ENCODE data around the gene POLR2J3.
"Not testable (repeated sequence)": the region's sequence is repeated elsewhere in the genome, so short reads cannot be mapped to it uniquely, and the experiment has no call there.

The POLR2J3 gene

DNA sequence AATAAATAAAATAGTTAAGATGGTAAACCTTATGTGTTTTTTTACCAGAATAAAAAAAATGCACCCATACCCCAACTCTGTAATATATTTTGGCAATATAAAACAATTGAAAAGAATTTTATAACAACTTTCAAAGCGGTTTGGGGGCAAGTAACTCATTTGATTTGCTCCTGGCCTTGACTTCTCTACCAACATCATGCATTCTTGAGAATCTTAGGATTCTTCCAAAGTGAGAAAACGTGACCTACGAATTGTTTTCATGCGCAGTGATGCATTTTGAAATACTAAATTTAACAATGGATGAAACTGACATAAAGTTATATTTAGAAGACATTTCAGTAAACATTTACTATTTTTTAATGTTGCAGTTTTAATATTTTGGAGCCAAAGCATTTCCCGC is 51.6 kb downstream of the POLR2J3 start:
- DNase-seq (ENCODE audit: low spot score), result not testable (repeated sequence)

DNA sequence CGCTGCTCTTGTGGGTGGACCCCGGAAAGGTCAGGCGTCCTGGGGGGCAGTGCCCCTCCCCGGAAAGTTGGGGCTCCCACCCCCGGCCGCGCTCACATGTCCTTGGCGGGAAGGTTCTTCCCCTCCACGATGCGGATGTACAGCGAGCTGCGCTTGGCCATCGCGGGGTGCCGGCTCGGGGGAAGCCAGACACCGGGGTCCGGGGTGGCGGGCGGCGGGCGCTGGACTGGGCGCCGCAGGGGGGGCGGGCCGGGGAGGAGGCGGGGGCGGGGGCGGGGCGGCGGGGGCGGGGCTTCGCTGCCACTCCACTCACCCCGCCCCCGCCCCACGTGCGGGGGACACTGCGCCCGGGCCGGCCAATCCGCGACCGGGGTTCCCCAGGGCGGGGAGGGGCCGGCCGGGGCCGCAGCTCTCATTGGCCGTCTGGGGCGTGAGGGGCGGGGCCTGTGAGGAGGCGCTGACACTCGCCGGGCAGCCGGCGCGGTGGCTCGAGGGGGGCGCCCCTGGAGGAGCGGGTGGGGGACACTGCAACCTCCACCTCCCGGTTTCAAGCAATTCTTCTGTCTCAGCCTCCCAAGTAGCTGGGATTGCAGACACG is 54.7 kb downstream of the POLR2J3 start, which contains the start of gene RASA4B:
RASA4B (minus strand) TSS at position 228 of the 598 bp plus-strand sequence; CDS start at position 161, 67 bp downstream.
- not testable (repeated sequence) for DNase-seq (ENCODE audit: low spot score)
